Astrocyte of the spinal cord (primary cell): ENCODE results near the gene TSR3.
A peak's percentile ranks its signal among the peaks of the same experiment; 100 is the strongest.

Experiments used
- DNase-seq: peaks from one replicate; pipeline ENCODE4 v3.0.0; 2011; ENCODE audit warnings: low read depth, low spot score
- H3K4me3 ChIP-seq: 2 replicates; pipeline ENCODE4 v1.5.1; 2011; ENCODE audit warnings: low read depth, mild to moderate bottlenecking, low read length, moderate library complexity
- CTCF ChIP-seq: IDR thresholded peaks from 2 replicates; pipeline ENCODE4 v1.5.1; 2012; ENCODE audit warnings: low read depth, mild to moderate bottlenecking, low read length, inconsistent platforms
- in situ Hi-C: cut with HindIII; loops from 2 replicates; pipeline ENCODE4 v1.10.0; 2017; ENCODE audit warnings: low sequenced_read_pairs

The TSR3 gene

DNA sequence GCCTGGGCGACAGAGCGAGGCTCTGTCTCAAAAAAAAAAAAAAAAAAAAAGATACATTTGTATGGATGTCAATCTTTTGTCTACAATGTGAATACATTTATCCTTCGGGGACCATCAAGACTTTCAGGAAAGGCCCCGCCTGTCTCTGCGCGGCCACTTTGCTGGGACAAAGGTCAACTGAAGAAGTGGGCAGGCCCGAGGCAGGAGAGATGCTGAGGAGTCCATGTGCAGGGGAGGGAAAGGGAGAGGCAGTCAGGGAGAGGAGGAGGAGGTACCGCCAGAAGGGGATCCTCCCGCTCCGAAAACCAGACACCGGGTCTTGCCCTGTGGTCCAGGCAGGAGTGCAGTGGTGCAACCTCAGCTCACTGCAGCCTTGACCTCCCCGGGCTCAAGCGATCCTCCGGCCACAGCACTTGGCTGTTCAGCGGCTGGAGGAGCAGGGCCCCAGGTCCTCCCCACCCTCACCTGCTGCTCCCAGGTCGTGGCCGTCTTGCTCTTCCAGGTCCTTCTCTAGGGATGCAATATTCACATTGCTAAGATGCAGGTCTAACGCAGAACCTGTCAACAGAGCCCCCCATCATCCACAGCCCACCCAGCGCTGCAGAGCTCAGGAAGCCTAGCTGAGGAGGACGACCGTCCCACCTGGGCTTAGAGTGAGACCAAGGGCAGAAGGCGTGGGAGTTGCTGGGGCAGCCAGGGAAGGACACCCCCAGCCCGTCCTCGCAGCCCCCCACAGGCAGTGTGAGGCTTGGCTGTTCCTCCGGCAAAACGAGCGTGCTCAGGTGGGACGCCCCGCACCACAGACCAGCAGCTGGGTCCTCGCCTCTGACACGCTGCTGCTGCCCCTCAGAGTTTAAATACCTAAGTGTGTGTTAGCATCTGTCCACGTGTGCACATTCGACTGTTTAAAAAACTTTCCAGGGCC is 19.6 kb upstream of the TSR3 start:
- in situ Hi-C loops = no loop called here
- no peak for DNase-seq
- no peak overlapping the region for H3K4me3 ChIP-seq
- no peak for TF ChIP-seq CTCF

GRCh38 chr16:1367486-1368174 is 16.0 kb upstream of the TSR3 start:
- no peak overlapping the region for H3K4me3 ChIP-seq
- DNase-seq = no peak
- in situ Hi-C loops = no loop called here
- TF ChIP-seq CTCF = no peak

- H3K4me3 ChIP-seq = no peak overlapping the region
- DNase-seq = no peak
- in situ Hi-C loops = no loop called here
- no peak for TF ChIP-seq CTCF
Measured at GRCh38 chr16:1366712-1367299, 15.1 kb upstream of the TSR3 start.

DNA sequence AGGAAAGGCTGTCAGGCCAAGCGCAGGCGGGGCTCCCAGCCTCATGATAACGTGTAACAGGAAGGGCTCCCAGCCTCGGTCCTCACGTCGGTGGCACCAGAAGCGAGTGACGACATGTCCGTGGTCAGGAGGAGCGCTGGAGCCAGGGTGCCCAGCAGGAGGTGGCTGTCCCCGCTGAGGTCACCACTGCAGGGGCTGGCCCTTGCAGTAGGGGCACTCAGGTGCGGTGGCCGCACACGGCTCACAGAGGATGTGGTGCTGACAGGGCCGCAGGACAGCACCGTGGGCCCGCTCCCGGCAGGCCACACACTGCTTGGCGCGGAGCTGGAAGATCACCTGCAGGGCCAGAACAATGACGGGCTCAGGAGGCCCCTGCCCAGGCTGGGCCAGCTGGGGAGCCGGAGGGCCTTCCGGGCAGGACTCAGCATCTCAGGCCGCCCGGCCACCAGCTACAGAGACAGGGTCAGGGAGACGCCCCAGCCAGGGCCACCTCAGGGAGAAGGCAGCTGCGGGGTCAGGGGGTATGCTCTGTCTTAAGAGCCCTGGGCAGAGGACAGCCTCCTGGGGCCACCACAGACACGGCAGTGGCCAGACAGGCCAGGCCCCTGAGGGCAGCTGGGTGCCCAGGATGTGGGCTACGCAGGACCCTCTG is 14.5 kb upstream of the TSR3 start:
- DNase-seq = no peak
- H3K4me3 ChIP-seq = no peak overlapping the region
- in situ Hi-C loops = no loop called here
- no peak for TF ChIP-seq CTCF

DNA sequence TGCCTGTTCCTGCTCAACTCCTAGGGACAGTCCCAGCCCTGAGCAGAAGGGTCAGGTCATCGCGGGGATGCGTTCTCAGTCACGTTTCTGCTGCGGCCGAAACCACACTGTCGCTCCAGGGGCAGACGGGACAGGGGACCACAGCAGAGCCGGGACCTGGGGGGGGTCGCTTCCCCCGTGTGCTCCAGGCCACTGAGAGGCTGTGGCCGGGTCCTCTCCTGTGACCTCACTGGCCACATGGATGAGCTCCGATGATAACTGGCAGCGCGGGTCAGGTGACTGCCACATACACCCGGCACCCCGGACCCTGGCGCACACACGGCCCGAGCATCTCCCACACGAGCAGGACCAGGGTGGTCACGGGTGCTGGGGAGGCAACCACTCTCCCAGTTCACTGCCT is 12.8 kb upstream of the TSR3 start:
- no peak for TF ChIP-seq CTCF
- DNase-seq = no peak
- H3K4me3 ChIP-seq = no peak overlapping the region
- in situ Hi-C loops = no loop called here

GRCh38 chr16:1363501-1364041 is 11.9 kb upstream of the TSR3 start:
- H3K4me3 ChIP-seq = no peak overlapping the region
- in situ Hi-C loops = no loop called here
- peak; percentile 15 for DNase-seq
- TF ChIP-seq CTCF = peak; percentile 89
